Natural killer cell (primary cell): Measurements from ENCODE around the gene VAV3. TPM values are rescaled to one million over a fixed set of nuclear protein-coding genes. Genes with fewer than 3 reads are reported as not detected.

ENCODE experiments used
- ATAC-seq, 3 donors: fragments of 150-1000 bp in 2 of 3; fragments of 200-7000 bp in 1 of 3; cut with Tn5 transposase; 1 replicate in 1 of 3; 2 replicates in 2 of 3; pipeline ENCODE4 v1.10.0; 2021; ENCODE audit warnings: mild to moderate bottlenecking in 2 of 3, moderate library complexity in 2 of 3
- DNase-seq, 2 donors: peaks; one replicate each; pipeline versions ENCODE4 v3.0.0 to v3.0.0-alpha.2; 2013 to 2021; ENCODE audit warnings: mixed read lengths in 1 of 2
- H3K27ac ChIP-seq: one replicate; pipeline ENCODE4 v1.5.1; 2013; ENCODE audit warnings: mild to moderate bottlenecking, low read length
- H3K27me3 ChIP-seq: one replicate; pipeline ENCODE4 v1.6.1; 2013; ENCODE audit warnings: low read length; ENCODE audit not compliant: control insufficient read depth, insufficient read depth
- H3K36me3 ChIP-seq: one replicate; pipeline ENCODE4 v1.6.1; 2013; ENCODE audit warnings: low read length; ENCODE audit not compliant: control insufficient read depth, insufficient read depth
- H3K4me1 ChIP-seq: one replicate; pipeline ENCODE4 v1.6.1; 2013; ENCODE audit warnings: low read length; ENCODE audit not compliant: control insufficient read depth, insufficient read depth
- H3K4me3 ChIP-seq: one replicate; pipeline ENCODE4 v1.5.1; 2013; ENCODE audit warnings: low read length
- H3K9me3 ChIP-seq: one replicate; pipeline ENCODE4 v1.6.1; 2013; ENCODE audit warnings: low read length; ENCODE audit not compliant: control insufficient read depth, insufficient read depth
- H3K27ac Mint-ChIP-seq, 2 donors: one replicate each; pipeline ENCODE4 v1.8.0; 2022; ENCODE audit warnings: mild to moderate bottlenecking in 2 of 2, mixed read lengths in 2 of 2, moderate library complexity in 1 of 2
- H3K27me3 Mint-ChIP-seq, 2 donors: one replicate each; pipeline ENCODE4 v1.8.0; 2022; ENCODE audit warnings: low read depth in 2 of 2, mixed read lengths in 2 of 2
- H3K36me3 Mint-ChIP-seq: one replicate; pipeline ENCODE4 v1.8.0; 2022; ENCODE audit warnings: mixed read lengths
- H3K4me1 Mint-ChIP-seq, 2 donors: one replicate each; pipeline ENCODE4 v1.8.0; 2022; ENCODE audit warnings: mixed read lengths in 2 of 2
- H3K4me3 Mint-ChIP-seq: one replicate; pipeline ENCODE4 v1.8.0; 2022; ENCODE audit warnings: mild to moderate bottlenecking, moderate library complexity, mixed read lengths
- H3K9me3 Mint-ChIP-seq, 2 donors: one replicate each; pipeline ENCODE4 v1.8.0; 2022; ENCODE audit warnings: mixed read lengths in 2 of 2
- WGBS: methylation state at CpG from one replicate; pipeline ENCODE4 v1.1.7; 2013; ENCODE audit warnings: missing lambda C conversion rate; ENCODE audit not compliant: insufficient coverage; 5-methylcytosine and 5-hydroxymethylcytosine counted together
- intact Hi-C: fragments of 100-400 bp; cut with micrococcal nuclease; formaldehyde crosslinking; loops from one replicate; pipeline ENCODE4 v1.14.2; 2022
- total RNA-seq, 4 donors: library from RNA; stranded (reverse); fragments of 120-200 nt in 1 of 4; gene quantifications; one replicate each; pipeline versions ENCODE4 v1.2.3 to v1.2.4, GENCODE V29; 2013 to 2022
- TF ChIP-seq, protein P1 (sequence below): fragments of 200-600 bp; IDR thresholded peaks from one replicate; pipeline ENCODE4 v1.8.0; 2022; ENCODE audit warnings: antibody characterized with exemption

The VAV3 gene
- total RNA-seq, 3 donors from 2014 or later (not counting 1 experiment from before 2014, with no cell fraction given): 95.8 to 101 (median 96.6) TPM

DNA sequence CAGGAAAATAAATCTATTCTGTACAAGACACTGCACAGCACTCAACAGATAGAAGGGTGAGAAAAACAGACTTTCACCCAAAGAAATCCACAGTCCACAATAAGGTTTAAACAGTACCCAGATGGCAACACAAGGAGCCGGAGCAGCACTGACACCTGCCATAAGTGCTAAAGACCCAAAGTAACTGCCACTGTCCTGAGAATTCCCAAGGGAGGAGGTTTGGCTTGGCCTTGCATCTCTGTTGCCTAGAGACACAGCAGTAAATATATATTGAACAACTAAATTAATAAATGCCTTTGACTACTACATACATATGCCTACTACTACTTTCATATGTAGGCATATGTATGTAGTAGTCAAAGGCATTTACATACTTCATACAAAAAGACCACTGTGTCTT, 68.0 kb downstream of the VAV3 start:
- Mint-ChIP-seq H3K4me1 (peaks cover 75 to 83% of the 10 kb centered on the region in 2 donors), H3K9me3 (peaks cover 0 to 3% of the 10 kb centered on the region in 2 donors), H3K27ac (peak overlapping the region; percentile 89 to 91), H3K36me3 (no peaks in the 10 kb centered on the region), H3K27me3 (no peaks in the 10 kb centered on the region), H3K4me3 (peak overlapping the region; percentile 70)
- H3K27ac ChIP-seq: peak overlapping the region; percentile 66
- H3K9me3 ChIP-seq: no peaks in the 10 kb centered on the region
- no peak for DNase-seq
- TF ChIP-seq, protein P1, sequence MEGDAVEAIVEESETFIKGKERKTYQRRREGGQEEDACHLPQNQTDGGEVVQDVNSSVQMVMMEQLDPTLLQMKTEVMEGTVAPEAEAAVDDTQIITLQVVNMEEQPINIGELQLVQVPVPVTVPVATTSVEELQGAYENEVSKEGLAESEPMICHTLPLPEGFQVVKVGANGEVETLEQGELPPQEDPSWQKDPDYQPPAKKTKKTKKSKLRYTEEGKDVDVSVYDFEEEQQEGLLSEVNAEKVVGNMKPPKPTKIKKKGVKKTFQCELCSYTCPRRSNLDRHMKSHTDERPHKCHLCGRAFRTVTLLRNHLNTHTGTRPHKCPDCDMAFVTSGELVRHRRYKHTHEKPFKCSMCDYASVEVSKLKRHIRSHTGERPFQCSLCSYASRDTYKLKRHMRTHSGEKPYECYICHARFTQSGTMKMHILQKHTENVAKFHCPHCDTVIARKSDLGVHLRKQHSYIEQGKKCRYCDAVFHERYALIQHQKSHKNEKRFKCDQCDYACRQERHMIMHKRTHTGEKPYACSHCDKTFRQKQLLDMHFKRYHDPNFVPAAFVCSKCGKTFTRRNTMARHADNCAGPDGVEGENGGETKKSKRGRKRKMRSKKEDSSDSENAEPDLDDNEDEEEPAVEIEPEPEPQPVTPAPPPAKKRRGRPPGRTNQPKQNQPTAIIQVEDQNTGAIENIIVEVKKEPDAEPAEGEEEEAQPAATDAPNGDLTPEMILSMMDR: no peak
- peak in 2 of 3 donors; percentile 13 to 14 for ATAC-seq
- intact Hi-C loops: loop anchor here (1.0 to 10.0 kb wide), 5 partner anchors 26 to 72 kb away; partner anchors contain the start of gene VAV3
- H3K4me1 ChIP-seq: peaks cover 22% of the 10 kb centered on the region
- H3K36me3 ChIP-seq: no peaks in the 10 kb centered on the region
- no peak overlapping the region for H3K4me3 ChIP-seq
- H3K27me3 ChIP-seq: no peaks in the 10 kb centered on the region
- WGBS: 25% methylated on average over 1 of the region's 1 CpG

DNA sequence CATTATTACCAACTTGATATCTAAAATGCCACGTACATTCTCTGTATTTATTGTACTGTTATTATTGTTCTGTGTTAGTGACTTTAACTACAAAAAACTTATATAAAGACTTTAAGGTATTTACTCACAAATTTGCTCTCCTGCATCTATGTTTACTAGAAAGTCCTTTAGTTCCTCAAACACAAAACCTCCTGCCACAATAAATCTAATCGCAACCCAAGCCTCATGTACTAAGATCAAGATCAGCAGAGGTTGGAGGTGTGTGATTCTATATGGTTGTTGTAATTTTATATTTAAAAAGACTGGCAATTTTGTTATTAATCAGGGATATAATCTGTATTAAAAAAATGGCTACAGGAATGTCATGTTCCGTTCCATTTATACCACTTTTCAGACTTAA, 68.6 kb downstream of the VAV3 start:
- Mint-ChIP-seq H3K27ac (peak overlapping the region; percentile 89 to 91), H3K9me3 (peaks cover 0 to 3% of the 10 kb centered on the region in 2 donors), H3K36me3 (no peaks in the 10 kb centered on the region), H3K4me3 (peak overlapping the region; percentile 68), H3K27me3 (no peaks in the 10 kb centered on the region), H3K4me1 (peaks cover 75 to 83% of the 10 kb centered on the region in 2 donors)
- WGBS: no CpG with 5 or more reads among the region's 3 CpGs
- intact Hi-C loops: loop anchor here (2.0 to 10.0 kb wide), 4 partner anchors 41 to 72 kb away; partner anchors contain the start of gene VAV3
- TF ChIP-seq, protein P1: no peak
- H3K9me3 ChIP-seq: no peaks in the 10 kb centered on the region
- peaks cover 22% of the 10 kb centered on the region for H3K4me1 ChIP-seq
- no peaks in the 10 kb centered on the region for H3K27me3 ChIP-seq
- H3K27ac ChIP-seq: peak overlapping the region; percentile 66
- DNase-seq (no peak), ATAC-seq (no peak)
- no peak overlapping the region for H3K4me3 ChIP-seq
- H3K36me3 ChIP-seq: no peaks in the 10 kb centered on the region

DNA sequence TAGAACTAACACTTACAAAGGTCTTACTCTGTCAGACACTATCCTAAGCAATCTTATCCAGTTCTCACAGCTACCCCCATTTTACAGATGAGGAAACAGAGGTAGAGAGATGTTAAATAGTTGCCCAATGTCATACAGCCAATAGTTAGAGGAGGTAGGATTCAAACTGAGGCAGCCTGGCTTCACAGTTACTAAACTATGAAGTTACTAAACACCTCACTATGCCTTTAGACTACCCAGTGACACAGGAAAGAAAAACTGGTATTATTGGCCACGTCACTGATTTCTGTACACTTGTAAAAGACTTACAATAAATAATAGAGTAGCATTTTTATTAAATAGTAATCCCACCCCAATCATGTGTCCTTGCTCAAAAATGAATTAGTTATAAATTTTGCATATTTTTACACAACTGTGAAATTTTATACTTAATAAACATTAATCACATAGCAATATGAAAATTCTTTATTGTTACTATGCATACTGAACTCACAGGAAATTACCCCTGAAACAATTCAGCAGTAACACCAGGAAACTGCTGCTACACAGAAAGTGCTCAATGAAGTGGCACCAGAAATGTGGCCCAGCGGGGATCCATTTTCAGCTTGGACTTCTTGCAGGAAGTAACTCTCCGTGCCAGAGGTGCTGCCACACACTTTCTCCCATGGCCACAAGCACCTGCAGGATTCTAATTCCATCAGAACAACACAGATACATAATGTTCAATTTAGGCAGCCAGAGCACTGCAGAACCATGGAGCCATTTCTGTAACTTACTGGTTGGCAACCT, 69.4 kb downstream of the VAV3 start:
- H3K27me3 ChIP-seq: no peaks in the 10 kb centered on the region
- H3K4me1 ChIP-seq: peaks cover 22% of the 10 kb centered on the region
- H3K9me3 Mint-ChIP-seq: peaks cover 0 to 3% of the 10 kb centered on the region in 2 donors
- DNase-seq (peak in 1 of 2 donors; percentile 34), ATAC-seq (peak; percentile 46 to 56 (median 55))
- no peaks in the 10 kb centered on the region for H3K27me3 Mint-ChIP-seq
- WGBS: 10% methylated on average over 2 of the region's 3 CpGs
- TF ChIP-seq, protein P1: no peak
- peak overlapping the region; percentile 89 to 91 for H3K27ac Mint-ChIP-seq
- no peaks in the 10 kb centered on the region for H3K36me3 ChIP-seq
- intact Hi-C loops: loop anchor here (2.0 to 10.0 kb wide), 5 partner anchors 42 to 109 kb away; partner anchors contain the start of gene VAV3
- no peaks in the 10 kb centered on the region for H3K36me3 Mint-ChIP-seq
- H3K4me3 ChIP-seq: no peak overlapping the region
- peak overlapping the region; percentile 68 for H3K4me3 Mint-ChIP-seq
- H3K9me3 ChIP-seq: no peaks in the 10 kb centered on the region
- H3K4me1 Mint-ChIP-seq: peaks cover 72 to 86% of the 10 kb centered on the region in 2 donors
- peak overlapping the region; percentile 66 for H3K27ac ChIP-seq
